K562 (cell line): ENCODE data around the gene OR52I2. TPM values are rescaled to one million over a fixed set of nuclear protein-coding genes. Genes with fewer than 3 reads are reported as not detected.
A peak's percentile ranks its signal among the peaks of the same experiment; 100 is the strongest.

ENCODE experiments used
- ATAC-seq: fragments of 200-7000 bp; cut with Tn5 transposase; 3 replicates; pipeline ENCODE4 v1.9.1; 2020; ENCODE audit warnings: moderate library complexity
- BruUV-seq: library from RNA; stranded (reverse); fragments of 400-500 nt; replicated peaks from 2 replicates; lab custom pipeline; 2021; lab: Mats Ljungman, UMichigan
- CTCF ChIA-PET: fragments of 300-600 bp; formaldehyde crosslinking; extraction: SDS; loops from one replicate; lab custom pipeline; 2021; ENCODE audit warnings: low intra/inter-chr PET ratio; lab: Yijun Ruan, JAX
- POLR2A ChIA-PET: fragments of 300-600, 350-650 bp; sonication (Branson Sonifier 250); formaldehyde crosslinking; extraction: SDS; loops from one replicate; lab custom pipeline; 2021; ENCODE audit warnings: antibody characterized with exemption, inconsistent platforms; lab: Yijun Ruan, JAX
- DNase-seq, 4 experiments: peaks; one replicate each; pipeline versions ENCODE4 v3.0.0 to v3.0.0-alpha.2; 2011 to 2018; ENCODE audit warnings: low spot score in 3 of 4, mixed read lengths in 3 of 4; ENCODE audit errors: extremely low read depth in 1 of 4
- FAIRE-seq: peaks from 2 replicates; lab custom pipeline; 2011; peaks lifted over from hg19 to GRCh38; lab: Jason Lieb, UNC
- H2AFZ ChIP-seq: 2 replicates; pipeline ENCODE4 v1.6.0; 2011; ENCODE audit warnings: low read depth, low read length, control low read depth, inconsistent platforms
- H3K27ac ChIP-seq: fragments of 200-600 bp; 3 replicates; pipeline ENCODE4 v1.8.0; 2011; ENCODE audit warnings: low read depth, mild to moderate bottlenecking, control low read depth, inconsistent platforms, low read length, moderate library complexity, mixed read lengths; ENCODE audit errors: extremely low read depth
- H3K27me3 ChIP-seq, 2 experiments: fragments of 300-600 bp in 1 of 2; 2 replicates in 1 of 2; 3 replicates in 1 of 2; pipeline versions ENCODE4 v1.6.0 to v1.8.0; 2011; ENCODE audit warnings: inconsistent platforms in 2 of 2, low read length in 2 of 2, mild to moderate bottlenecking in 1 of 2, mixed read lengths in 1 of 2, moderate library complexity in 1 of 2; ENCODE audit not compliant: control insufficient read depth in 2 of 2, insufficient read depth in 2 of 2
- H3K36me3 ChIP-seq: fragments of 300-600 bp; 3 replicates; pipeline ENCODE4 v1.8.0; 2011; ENCODE audit warnings: mild to moderate bottlenecking, low read length, inconsistent platforms; ENCODE audit not compliant: control insufficient read depth, insufficient read depth
- H3K4me1 ChIP-seq, 2 experiments: fragments of 200-600 bp in 1 of 2; replicated peaks in 1 of 2; 2 replicates in 1 of 2; 3 replicates in 1 of 2; pipeline versions ENCODE4 v1.5.1 to v1.8.0; 2011; ENCODE audit warnings: inconsistent platforms in 2 of 2, low read length in 2 of 2, mild to moderate bottlenecking in 1 of 2, mixed read lengths in 1 of 2, moderate library complexity in 1 of 2; ENCODE audit not compliant: control insufficient read depth in 2 of 2, insufficient read depth in 2 of 2
- H3K4me2 ChIP-seq: 2 replicates; pipeline ENCODE4 v1.6.1; 2011; ENCODE audit warnings: low read length, control low read depth, inconsistent platforms, mixed read lengths; ENCODE audit not compliant: insufficient read depth
- H3K4me3 ChIP-seq: fragments of 200-600 bp; sonication (generic), shearing (Covaris generic); 2 replicates; pipeline ENCODE4 v1.5.1; 2016; ENCODE audit warnings: control low read depth, inconsistent platforms
- H3K79me2 ChIP-seq: fragments of 200-600 bp; 3 replicates; pipeline ENCODE4 v1.8.0; 2011; ENCODE audit warnings: low read length, inconsistent platforms; ENCODE audit not compliant: control insufficient read depth, insufficient read depth
- H3K9ac ChIP-seq, 2 experiments: 2 replicates each; pipeline versions ENCODE4 v1.6.0 to v1.6.1; 2011; ENCODE audit warnings: low read depth in 2 of 2, low read length in 2 of 2, control low read depth in 1 of 2, inconsistent platforms in 1 of 2, mild to moderate bottlenecking in 1 of 2, mixed read lengths in 1 of 2; ENCODE audit not compliant: insufficient read depth in 1 of 2
- H3K9me1 ChIP-seq: one replicate; pipeline ENCODE4 v1.6.0; 2011; ENCODE audit warnings: inconsistent platforms, mild to moderate bottlenecking, low read length, moderate library complexity; ENCODE audit not compliant: control insufficient read depth, insufficient read depth
- H3K9me3 ChIP-seq: replicated peaks from 2 replicates; pipeline ENCODE4 v1.5.1; 2011; ENCODE audit warnings: low read depth, low read length, inconsistent platforms; ENCODE audit not compliant: control insufficient read depth, insufficient read depth
- H4K20me1 ChIP-seq: replicated peaks from 2 replicates; pipeline ENCODE4 v1.6.1; 2011; ENCODE audit warnings: low read length, inconsistent platforms, mixed read lengths; ENCODE audit not compliant: control insufficient read depth, insufficient read depth
- ARHGAP35 ChIP-seq: fragments of 450-650 bp; IDR thresholded peaks from 2 replicates; pipeline ENCODE4 v1.6.1; 2018; ENCODE audit not compliant: partially characterized antibody
- ATF1 ChIP-seq, 2 experiments: fragments of 450-650 bp in 1 of 2; IDR thresholded peaks; 2 replicates each; pipeline ENCODE4 v1.6.1; 2016; ENCODE audit warnings: missing compliant biosample characterization in 1 of 2, missing genetic modification characterization in 1 of 2
- MCM3 ChIP-seq: fragments of 450-650 bp; IDR thresholded peaks from 2 replicates; pipeline ENCODE4 v1.6.1; 2016
- MEIS2 ChIP-seq: fragments of 450-650 bp; IDR thresholded peaks from 2 replicates; pipeline ENCODE4 v1.6.1; 2014; ENCODE audit warnings: mild to moderate bottlenecking; ENCODE audit not compliant: partially characterized antibody
- MTF1 ChIP-seq: fragments of 250-450 bp; sonication (Bioruptor Pico); IDR thresholded peaks from 2 replicates; pipeline ENCODE4 v1.9.0; 2021; ENCODE audit warnings: moderate library complexity, mild to moderate bottlenecking, inconsistent platforms, borderline replicate concordance
- PCBP1 ChIP-seq: fragments of 200-400 bp; formaldehyde crosslinking; IDR thresholded peaks from 2 replicates; pipeline ENCODE4 v1.6.1; 2018; ENCODE audit warnings: mild to moderate bottlenecking, low read depth, low read length; ENCODE audit not compliant: poor library complexity, severe bottlenecking
- PCBP2 ChIP-seq: fragments of 200-400 bp; formaldehyde crosslinking; IDR thresholded peaks from 2 replicates; pipeline ENCODE4 v1.6.1; 2018; ENCODE audit warnings: low read length, low read depth, mild to moderate bottlenecking, moderate library complexity; ENCODE audit not compliant: poor library complexity, severe bottlenecking
- SRSF7 ChIP-seq: fragments of 200-400 bp; formaldehyde crosslinking; optimal IDR thresholded peaks from 2 replicates; pipeline ENCODE3; 2017; ENCODE audit warnings: mild to moderate bottlenecking, low read depth, low read length
- WGBS: fragments of 100-300 bp; shearing (Covaris generic); methylation state at CpG from one replicate; pipeline ENCODE4 v1.1.6; 2016; ENCODE audit warnings: low coverage, mixed read lengths; ENCODE audit not compliant: insufficient coverage; ENCODE audit errors: missing lambda C conversion rate; 5-methylcytosine and 5-hydroxymethylcytosine counted together
- in situ Hi-C: fragments of 300-500 bp; cut with MboI; formaldehyde crosslinking; loops from 4 replicates; pipeline ENCODE4 v1.15.0; 2018; ENCODE audit warnings: inconsistent platforms, mixed read lengths
- intact Hi-C: fragments of 100-400 bp; cut with micrococcal nuclease; formaldehyde crosslinking; loops from 2 replicates; pipeline ENCODE4 v1.14.2; 2022
- polyA plus RNA-seq, 8 experiments: library from polyadenylated mRNA; depleted of rRNA in 4 of 8; stranded (reverse) in 5 of 8; unstranded in 3 of 8; fragments of >200 nt; fragmentation: Nextera tagmentation in 2 of 8; fragmentation: Illumina TruSeq in 1 of 8; extraction: Ambion mirVana in 2 of 8; extraction: Trizol in 1 of 8; gene quantifications; 2 replicates each; pipeline versions ENCODE4 v1.2.1 to v1.2.3, GENCODE V29; 2011 to 2014; ENCODE audit warnings: inconsistent platforms in 1 of 8, missing spikeins in 1 of 8
- total RNA-seq, 7 experiments: library from RNA; depleted of rRNA in 6 of 7; stranded (reverse); fragments of >200 nt in 6 of 7; fragmentation: Illumina TruSeq in 2 of 7; extraction: Trizol in 2 of 7; gene quantifications; 2 replicates each; pipeline versions ENCODE4 v1.2.1 to v1.2.3, GENCODE V29; 2011 to 2021; ENCODE audit warnings: low replicate concordance in 1 of 7
- TF ChIP-seq, protein P1 (sequence below): fragments of 200-800 bp; sonication (Bioruptor generic); IDR thresholded peaks from 2 replicates; pipeline ENCODE4 v1.6.1; 2017; ENCODE audit warnings: missing genetic modification characterization, missing compliant biosample characterization
- TF ChIP-seq, protein P2 (sequence below): fragments of 450-650 bp; formaldehyde crosslinking; IDR thresholded peaks from 2 replicates; pipeline ENCODE4 v1.4.0; 2020; ENCODE audit warnings: mild to moderate bottlenecking
- TF ChIP-seq, protein P3 (sequence below): fragments of 450-650 bp; formaldehyde crosslinking; IDR thresholded peaks from 2 replicates; pipeline ENCODE4 v1.4.0; 2020; ENCODE audit warnings: mild to moderate bottlenecking, moderate library complexity

OR52I2 gene
- total and polyA plus RNA-seq, 9 of the 15 experiments (the other 6 are each of a cell fraction or from before 2014, with no cell fraction given), result not detected

DNA sequence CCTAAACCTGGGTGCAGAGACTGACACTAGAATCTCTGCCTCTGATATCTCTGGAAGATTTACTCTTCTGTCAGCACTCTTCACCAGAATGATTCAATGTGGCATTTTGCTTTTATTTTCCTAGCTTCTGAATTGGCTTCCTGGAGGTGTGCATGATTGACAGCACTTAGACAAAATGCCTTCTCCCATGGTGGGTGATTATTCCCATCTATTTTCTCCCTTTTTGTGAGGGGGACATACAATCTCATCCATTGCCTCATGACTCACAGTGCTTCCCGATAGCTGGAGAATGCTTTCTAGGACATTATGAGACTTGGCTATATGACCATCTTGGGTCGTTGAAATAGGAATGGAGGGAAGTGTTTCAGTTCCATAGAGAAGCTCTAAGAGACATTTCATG lies 30.4 kb downstream of the OR52I2 start:
- intact Hi-C loops, result no loop called here
- in situ Hi-C loops, result no loop called here

DNA sequence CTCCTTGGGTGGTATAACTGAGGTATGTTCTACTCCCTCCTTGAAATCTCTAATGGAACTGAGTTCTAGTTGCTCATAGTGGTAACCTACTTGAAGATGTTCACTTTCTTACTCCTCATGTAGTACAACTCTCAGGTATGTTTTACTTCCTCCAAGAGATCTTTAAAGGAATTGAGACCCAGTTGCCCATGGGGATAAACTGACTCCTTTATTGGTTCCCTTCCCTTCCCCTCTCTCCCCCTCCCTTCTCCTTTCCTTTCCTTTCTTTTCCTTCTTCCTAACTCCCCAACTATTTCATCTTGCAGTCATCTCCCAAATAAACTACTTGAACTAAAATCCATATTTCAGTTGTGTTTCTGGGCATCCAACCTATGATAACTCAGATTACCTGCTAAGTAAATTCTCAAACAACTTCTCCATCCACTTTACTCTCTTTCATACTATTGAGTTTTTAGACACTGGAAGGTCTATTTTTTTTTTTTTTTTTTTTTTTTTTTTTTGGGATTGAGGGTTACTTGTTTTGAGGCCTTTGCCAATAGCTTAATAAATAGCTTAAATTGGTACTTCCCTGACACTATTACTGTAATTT lies 34.4 kb downstream of the OR52I2 start:
- Histone ChIP-seq H3K4me1 (no peaks in the 10 kb centered on the region), H3K4me2 (no peak overlapping the region), H4K20me1 (no peaks in the 10 kb centered on the region), H3K36me3 (no peaks in the 10 kb centered on the region), H3K9me1 (no peaks in the 10 kb centered on the region), H3K27me3 (no peaks in the 10 kb centered on the region), H3K9ac (no peak overlapping the region), H2AFZ (no peak overlapping the region), H3K9me3 (no peaks in the 10 kb centered on the region), H3K79me2 (no peaks in the 10 kb centered on the region), H3K27ac (no peak overlapping the region), H3K4me3 (no peak overlapping the region)
- no TSS peak for BruUV-seq
- ATAC-seq, result no peak
- DNase-seq, result no peak
- no peak for FAIRE-seq
- intact Hi-C loops (no loop called here), in situ Hi-C loops (no loop called here)
- ChIA-PET POLR2A (interaction anchor here (2.3 kb wide), 1 partner anchor 8 kb away, joined by 6 read pairs; the partner anchor contains the start of gene TRIM68), CTCF (no interaction called here)
- TF ChIP-seq, protein P1, sequence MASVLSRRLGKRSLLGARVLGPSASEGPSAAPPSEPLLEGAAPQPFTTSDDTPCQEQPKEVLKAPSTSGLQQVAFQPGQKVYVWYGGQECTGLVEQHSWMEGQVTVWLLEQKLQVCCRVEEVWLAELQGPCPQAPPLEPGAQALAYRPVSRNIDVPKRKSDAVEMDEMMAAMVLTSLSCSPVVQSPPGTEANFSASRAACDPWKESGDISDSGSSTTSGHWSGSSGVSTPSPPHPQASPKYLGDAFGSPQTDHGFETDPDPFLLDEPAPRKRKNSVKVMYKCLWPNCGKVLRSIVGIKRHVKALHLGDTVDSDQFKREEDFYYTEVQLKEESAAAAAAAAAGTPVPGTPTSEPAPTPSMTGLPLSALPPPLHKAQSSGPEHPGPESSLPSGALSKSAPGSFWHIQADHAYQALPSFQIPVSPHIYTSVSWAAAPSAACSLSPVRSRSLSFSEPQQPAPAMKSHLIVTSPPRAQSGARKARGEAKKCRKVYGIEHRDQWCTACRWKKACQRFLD, result no peak
- TF ChIP-seq, protein P2, sequence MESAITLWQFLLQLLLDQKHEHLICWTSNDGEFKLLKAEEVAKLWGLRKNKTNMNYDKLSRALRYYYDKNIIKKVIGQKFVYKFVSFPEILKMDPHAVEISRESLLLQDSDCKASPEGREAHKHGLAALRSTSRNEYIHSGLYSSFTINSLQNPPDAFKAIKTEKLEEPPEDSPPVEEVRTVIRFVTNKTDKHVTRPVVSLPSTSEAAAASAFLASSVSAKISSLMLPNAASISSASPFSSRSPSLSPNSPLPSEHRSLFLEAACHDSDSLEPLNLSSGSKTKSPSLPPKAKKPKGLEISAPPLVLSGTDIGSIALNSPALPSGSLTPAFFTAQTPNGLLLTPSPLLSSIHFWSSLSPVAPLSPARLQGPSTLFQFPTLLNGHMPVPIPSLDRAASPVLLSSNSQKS, result no peak
- TF ChIP-seq MTF1 (CRISPR knock-in tag), result no peak
- no peak for TF ChIP-seq ARHGAP35
- TF ChIP-seq PCBP2, result peak; percentile 77
- TF ChIP-seq, protein P3, sequence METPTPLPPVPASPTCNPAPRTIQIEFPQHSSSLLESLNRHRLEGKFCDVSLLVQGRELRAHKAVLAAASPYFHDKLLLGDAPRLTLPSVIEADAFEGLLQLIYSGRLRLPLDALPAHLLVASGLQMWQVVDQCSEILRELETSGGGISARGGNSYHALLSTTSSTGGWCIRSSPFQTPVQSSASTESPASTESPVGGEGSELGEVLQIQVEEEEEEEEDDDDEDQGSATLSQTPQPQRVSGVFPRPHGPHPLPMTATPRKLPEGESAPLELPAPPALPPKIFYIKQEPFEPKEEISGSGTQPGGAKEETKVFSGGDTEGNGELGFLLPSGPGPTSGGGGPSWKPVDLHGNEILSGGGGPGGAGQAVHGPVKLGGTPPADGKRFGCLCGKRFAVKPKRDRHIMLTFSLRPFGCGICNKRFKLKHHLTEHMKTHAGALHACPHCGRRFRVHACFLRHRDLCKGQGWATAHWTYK (CRISPR knock-in tag), result no peak
- TF ChIP-seq SRSF7, result no peak
- no peak for TF ChIP-seq ATF1 (CRISPR knock-in tag; IDR thresholded peaks at IDR 0.05)
- no peak for TF ChIP-seq ATF1 (tag; IDR thresholded peaks at IDR 0.05)
- peak; percentile 98 for TF ChIP-seq PCBP1

More for the DNA sequence above, 30.4 kb downstream of the OR52I2 start:
- TF ChIP-seq MEIS2, result peak; percentile 5
- no peak for TF ChIP-seq MCM3
- Histone ChIP-seq H3K27me3 (no peaks in the 10 kb centered on the region), H3K36me3 (no peaks in the 10 kb centered on the region), H3K9ac (no peak overlapping the region), H3K27ac (no peak overlapping the region), H3K4me1 (peaks cover 7 to 9% of the 10 kb centered on the region in 2 experiments; a peak in 3 of 5 replicates), H3K4me3 (no peak overlapping the region), H2AFZ (no peak overlapping the region), H4K20me1 (no peaks in the 10 kb centered on the region), H3K4me2 (no peak overlapping the region), H3K9me1 (no peaks in the 10 kb centered on the region), H3K9me3 (no peaks in the 10 kb centered on the region), H3K79me2 (peaks cover 6% of the 10 kb centered on the region; the same call in 1 of the 3 replicates)
- no TSS peak for BruUV-seq
- FAIRE-seq (peak; percentile 11), ATAC-seq (no peak), DNase-seq (no peak)
- CTCF ChIA-PET, result interaction anchor here (0.6 kb wide), 1 partner anchor 17 kb away, joined by 3 read pairs; no protein-coding TSS in a partner anchor
- WGBS, result 3% methylated on average over 2 of the region's 2 CpGs
- POLR2A ChIA-PET, result interaction anchor here (0.8 kb wide), 1 partner anchor 8 kb away, joined by 5 read pairs; no protein-coding TSS in a partner anchor
